ENCODE measurements around the gene TMEM185B. TPM values are rescaled to one million over a fixed set of nuclear protein-coding genes. Genes with fewer than 3 reads are reported as not detected.

TMEM185B gene
- 10 to 100 TPM; 22.8 to 25.1 TPM for total RNA-seq

DNA sequence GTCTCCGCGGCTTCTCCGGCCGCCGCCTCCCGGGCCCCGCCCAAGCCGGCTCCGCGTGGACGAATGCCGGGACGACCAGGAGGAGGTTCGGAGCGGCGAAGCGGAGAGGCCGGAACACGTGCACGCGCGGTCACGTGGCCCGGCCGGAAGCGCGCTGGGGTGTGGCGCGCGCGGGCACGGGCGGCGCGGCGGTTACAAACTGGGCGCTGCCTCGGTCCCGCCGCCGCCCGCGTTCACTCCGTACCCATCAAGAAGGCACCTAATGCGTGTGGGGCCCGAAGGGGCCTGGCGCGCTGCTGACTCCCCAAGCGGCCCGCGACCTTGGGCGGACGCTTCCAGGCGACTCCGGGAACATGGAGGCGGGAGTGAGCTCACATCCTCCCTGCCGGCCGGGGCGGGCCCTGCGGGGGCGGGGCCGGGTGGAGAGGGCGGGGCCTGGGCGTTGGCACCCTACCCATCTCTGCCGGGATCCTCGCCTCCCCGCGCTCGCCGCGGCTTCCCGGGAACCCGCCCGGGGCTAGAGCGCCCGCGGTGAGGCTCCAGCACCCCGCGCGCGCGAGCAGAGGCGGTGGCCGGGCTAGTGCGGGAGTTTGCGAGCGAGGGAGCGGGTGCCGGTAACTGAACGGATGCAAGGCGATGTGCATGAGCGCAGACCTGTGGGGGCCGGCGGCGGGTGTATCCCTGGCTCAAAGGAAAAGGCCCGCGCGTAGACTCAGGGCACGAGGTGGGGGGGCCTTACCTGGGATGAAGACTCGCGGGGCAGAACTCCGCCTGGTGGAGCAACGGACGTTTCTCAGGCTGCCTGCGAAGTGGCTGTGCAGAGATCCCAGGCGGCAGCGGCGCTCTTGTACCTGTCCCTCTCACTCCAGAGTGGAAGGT is at the start of gene TMEM185B:
TSS of gene TMEM185B (minus strand) at position 367 of the 879 bp plus-strand sequence. CDS start 424 bp downstream, outside the sequence.

DNA sequence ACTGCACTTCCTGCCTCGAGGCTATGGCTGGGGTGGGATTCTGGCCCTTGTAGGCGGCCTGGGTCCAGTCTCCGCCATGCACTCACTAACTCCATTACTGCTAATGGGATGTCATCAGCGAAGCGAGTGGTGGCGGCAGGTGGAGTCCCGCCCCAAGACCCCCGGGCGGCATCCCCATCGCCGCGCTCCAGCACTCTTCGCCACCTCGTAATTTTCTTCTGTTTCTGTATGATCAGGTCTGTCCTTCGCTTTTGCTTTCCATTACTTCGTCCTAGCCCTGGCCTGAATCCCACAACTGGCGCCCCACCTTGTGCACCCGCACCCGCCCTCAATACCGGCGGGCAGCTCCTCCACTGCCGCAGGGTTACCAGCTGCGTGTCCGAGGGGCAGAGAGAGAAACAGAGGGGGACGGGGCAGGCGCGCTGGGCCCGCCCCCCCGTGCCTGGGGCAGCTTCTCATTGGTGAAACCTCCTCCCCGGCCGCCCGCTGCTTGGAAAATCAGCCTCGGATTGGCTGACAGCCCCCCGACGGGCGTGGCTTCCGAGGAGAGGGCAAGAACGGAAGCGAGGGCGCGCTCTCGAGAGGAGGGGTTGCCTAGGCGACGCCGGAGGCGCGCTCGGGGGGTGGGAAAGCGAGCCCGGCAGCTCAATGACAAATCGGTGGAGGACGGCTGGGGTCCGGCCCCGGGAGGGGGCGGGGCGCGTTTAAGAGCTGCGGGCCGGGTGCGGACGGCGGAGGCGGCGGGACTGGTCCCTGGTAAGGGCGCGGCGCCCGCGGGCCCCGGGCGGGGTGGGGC is 29.2 kb upstream of the TMEM185B start, which contains the start of gene RALB:
TSS of gene RALB (plus strand) at position 628 of the 796 bp plus-strand sequence. CDS start 25,813 bp downstream, outside the sequence.

Other genes with a start within 250 kb of the TMEM185B start
- gene EPB41L5, start 210.3 kb downstream of the TMEM185B start, total RNA-seq: 1 to 10 TPM; 3.3 to 4.0 TPM
- gene RALB, start 29.5 kb upstream of the TMEM185B start, total RNA-seq: 10 to 100 TPM; 60.4 to 62.9 TPM
- not detected for gene INHBB, start 122.7 kb upstream of the TMEM185B start, total RNA-seq